NOMO-1 (cell line): ENCODE measurements around the gene PLPPR1.
"Not testable (repeated sequence)": the region's sequence is repeated elsewhere in the genome, so short reads cannot be mapped to it uniquely, and the experiment has no call there.

Experiments
- DNase-seq, 2 experiments: peaks; one replicate each; lab custom pipeline; 2025; ENCODE audit not compliant: unreplicated experiment in 2 of 2; lab: John Stamatoyannopoulos, UW

Gene PLPPR1

DNA sequence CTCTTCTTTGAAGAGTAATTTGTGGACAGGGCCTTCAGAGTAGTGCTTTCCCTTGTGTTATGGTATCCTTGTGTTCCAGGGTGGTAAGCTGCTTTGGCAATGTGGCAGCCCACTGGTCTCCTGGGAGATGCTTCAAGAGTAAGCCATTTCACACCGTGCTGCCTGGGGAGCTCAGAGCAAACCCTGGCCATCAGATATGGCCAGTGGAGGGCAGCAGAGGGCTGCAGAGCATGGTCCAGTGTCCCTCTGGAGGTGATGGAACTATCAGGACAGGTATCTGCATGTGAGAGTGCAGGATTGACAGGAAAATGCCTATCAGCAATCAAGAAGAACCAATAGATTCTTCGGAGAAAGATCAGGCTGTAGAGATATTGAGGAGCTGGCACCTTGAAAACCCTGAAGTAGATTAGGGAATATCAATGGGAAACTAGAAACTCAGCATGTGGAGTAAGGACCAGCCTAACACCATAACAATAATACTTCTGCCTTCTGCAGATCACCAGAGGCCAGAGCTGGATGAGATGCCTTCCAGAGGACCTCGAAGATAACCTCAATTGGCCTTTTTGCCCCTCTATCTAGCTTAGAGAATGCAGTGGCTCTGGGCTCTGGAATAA, 90.8 kb downstream of the PLPPR1 start:
- peak in 1 of 2 experiments; percentile 4 for DNase-seq

DNA sequence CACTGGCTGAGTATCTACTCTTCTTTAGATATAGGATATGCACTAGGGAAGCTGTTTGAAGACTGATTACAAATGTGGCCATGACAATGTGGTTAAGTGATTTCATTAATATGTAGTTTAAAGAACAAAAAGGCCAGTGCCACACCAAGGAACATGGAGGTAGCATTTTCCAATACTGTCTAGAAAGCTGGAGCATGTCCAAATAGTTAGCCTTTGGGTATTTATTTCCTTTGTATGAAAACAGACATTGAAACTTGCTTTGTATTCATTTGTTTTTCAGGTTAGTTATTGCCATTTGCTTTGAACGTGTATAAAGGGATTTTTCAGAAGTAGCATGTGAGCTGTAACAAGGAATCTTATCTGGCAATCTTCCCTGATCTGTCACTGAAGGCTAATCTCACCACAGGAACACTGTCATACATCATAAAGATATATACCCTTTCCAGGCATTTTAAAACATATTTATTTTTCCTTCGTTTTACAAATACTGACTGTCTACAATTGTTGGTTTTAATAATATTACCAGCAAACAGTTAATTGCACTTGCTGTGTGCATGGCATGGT, 93.4 kb downstream of the PLPPR1 start:
- DNase-seq: no peak

DNA sequence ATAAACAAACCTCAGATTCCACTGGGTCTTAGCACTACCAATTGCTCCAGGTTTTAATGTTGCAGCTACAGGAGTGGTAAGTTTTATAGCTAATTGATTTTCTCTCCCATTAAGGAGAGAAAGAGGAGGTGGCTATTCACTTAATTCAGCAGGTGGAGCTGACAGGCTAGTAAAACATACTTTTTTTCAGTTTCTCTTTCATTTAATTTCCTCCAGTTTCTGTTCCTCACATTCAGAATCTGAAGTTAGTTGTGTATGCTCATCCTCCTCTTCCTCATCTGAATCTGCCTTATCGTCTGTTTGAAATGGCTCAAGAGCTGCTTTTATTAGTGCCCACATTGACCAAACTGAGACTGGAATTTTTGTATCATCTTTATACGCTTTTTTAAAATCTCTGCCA, 98.0 kb downstream of the PLPPR1 start:
- DNase-seq: peak; percentile 2 to 59

DNA sequence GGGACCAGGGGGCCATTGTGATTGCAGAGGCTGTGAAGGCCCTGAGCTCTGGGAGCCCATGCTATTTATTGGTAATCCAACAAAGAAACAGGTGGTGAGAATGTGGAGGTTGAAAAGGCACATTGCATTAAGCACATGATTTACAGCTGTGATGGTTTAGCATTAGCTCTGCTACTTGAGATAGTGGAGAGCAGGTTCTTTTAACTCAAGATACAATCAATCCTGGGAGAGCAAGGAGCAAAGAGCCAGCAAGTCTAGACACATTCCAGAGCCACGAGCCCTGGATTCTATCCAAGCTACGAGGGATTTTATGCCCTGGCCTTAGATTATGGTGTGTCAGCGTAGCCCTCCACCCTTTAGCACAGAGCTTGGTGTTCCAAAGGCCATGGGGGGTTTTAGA, 98.8 kb downstream of the PLPPR1 start:
- DNase-seq: not testable (repeated sequence)

DNA sequence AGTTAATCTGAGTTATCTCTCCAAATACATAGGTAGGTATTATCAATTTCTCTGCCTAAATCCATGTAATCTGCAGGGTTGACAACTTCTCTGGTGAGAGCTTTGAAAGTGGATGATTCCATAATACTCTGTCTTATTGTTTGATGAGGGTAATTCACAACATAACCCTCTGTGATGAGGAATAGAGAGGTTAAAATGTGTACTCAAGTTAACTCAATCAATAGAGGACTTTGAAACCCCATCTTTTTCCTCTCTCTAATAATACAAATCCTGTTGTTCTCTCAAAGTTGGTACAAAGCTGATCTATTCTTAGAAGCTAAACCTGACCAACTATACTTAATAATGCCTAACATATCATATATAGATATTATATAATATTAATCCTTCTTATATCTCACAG, 100.1 kb downstream of the PLPPR1 start:
- DNase-seq: no peak

DNA sequence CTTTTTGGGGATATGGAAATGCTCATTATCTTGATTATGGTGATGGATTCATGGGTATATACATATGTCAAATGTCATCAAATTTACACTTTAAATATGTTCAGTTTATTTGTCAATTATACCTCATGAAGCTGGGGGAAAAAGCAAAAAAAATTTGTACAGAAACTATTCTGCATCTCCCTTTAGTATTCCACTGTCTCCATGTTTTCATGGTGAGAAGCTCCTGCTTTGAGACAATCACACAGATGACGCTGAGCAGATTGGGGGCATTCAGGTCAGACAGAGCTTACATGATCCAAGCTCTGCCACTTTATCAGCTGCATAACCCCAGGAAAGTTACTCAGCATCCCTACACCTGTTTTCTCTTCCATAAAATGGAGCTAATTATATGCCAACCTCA, 101.5 kb downstream of the PLPPR1 start:
- no peak for DNase-seq

DNA sequence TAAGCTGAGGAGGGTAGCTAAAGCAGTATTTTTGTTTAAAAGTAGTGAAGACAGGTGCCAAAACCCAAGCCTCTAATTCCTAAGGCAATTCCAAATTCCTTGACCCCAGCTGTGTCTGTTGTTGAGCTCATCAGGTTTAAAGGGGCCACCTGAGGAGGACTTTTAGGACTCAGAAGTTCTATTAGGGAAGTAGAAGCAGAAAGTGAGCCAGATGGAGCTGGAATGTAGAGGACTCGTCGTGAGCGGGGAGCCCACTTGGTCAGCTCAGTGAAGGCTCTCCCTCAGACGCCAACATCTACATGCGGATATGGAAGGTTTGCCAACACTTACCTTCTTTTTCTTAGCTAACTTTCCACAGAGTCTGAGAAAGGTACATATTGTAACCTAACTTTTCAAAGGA, 102.8 kb downstream of the PLPPR1 start:
- DNase-seq: no peak

DNA sequence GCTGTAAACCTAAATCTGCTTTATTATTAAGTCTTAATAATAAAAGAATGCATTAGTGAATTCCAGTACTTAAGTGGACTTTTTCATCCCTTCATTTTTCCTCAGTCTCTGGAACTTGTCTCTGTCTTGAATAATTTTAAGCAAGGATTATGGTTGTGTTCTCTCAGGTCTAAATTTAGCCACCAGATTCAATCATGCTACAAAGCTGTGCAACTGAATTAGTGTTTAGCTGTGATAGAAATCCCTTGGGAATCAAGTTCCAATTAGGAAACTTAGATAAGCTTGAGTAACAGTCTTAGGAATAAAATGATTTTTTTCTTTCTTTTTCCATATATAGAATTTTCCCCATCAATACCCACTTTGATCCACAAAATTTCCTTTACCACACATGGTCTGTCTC, 104.3 kb downstream of the PLPPR1 start:
- no peak for DNase-seq

DNA sequence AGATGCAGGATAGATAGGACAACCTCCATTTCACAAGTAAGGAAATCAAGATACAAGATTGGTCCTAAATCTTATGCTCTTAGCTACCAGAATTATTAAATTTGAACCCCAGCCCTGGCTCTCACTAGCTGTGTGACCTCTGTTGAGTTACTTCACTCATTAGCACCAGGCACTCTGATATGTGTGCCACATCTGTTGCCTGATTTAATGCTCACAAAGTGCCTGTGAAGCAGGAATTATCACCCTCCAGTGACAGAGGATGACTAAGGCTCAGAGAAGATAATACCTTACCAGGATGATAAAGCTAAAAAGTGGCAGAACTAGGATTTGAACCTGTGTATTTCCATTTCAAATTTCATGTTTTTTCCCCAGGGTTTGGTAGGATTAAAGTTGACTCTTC, 110.0 kb downstream of the PLPPR1 start:
- DNase-seq: no peak

DNA sequence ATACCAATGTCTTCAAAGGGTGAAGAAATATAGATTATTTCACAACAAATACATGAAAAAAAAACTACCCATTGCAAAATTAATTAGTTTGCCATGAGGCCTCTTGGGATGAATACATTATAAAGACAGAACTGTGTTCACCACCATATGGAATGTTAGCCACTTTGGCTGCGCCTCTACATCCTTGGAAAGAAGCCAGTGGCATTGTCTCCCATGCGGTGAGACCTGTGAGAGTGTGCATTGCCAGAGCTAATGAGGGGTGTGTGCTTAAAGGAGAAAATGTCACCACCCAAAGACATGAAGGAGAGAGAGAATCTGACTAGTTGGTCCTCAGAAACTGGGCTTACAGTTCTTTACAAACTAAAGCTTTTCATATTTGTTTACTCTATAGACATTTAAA, 110.6 kb downstream of the PLPPR1 start:
- no peak for DNase-seq

DNA sequence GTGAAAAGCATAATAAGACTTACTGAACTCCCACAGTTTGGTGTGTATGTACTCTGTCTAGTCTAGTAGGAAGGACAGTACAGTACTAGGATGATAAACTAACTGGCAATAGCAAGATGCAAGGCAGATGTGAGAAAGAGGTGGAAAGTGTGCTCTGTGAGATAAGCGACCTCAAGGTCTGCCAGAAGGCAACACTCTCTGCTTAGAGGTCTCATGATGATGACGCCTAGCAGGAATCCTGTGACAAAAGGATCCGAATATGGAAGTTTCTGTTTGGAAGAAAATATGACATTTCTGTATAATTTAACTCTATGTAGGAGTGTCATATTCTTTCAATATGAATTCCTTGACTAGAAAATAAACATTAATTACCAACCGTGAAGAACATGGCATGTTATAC, 112.2 kb downstream of the PLPPR1 start:
- no peak for DNase-seq

DNA sequence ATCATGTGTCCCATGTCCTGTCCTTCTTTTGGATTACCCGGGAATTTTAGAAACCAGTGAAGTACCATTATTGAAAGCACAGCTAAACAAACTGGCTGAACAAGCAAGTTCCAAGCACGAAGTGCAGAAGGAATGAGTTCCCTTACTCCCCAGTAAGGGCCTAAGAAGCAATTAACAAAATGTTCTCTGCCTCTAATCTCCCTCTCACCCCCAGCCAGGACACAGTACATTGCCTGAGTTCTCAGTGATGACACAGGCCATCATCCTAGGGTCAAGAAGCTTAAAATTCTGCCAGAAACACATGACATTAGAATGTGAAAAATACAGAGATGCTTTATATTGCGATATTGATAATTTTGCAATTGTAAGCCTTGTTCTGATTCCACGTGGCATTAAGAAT, 118.0 kb downstream of the PLPPR1 start:
- no peak for DNase-seq

DNA sequence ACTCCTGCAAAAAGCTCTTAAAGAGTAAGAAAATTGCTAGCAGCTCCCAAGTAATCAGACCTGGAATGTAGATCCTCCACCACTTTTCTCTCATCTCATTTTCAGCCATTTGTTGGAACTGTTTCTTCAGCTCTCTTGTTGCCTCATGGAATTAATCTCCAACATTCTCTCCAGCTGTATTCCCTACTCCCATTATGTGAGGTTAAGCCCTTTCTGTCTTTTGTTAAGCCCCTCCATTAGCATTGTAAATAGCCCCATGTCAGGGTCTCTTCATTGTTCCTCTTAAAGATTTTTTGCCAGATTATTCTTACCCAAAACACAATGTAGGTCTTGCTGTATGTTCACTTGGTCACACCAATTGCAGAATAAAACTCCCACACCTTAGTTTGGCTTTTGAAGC, 119.8 kb downstream of the PLPPR1 start:
- DNase-seq: no peak

DNA sequence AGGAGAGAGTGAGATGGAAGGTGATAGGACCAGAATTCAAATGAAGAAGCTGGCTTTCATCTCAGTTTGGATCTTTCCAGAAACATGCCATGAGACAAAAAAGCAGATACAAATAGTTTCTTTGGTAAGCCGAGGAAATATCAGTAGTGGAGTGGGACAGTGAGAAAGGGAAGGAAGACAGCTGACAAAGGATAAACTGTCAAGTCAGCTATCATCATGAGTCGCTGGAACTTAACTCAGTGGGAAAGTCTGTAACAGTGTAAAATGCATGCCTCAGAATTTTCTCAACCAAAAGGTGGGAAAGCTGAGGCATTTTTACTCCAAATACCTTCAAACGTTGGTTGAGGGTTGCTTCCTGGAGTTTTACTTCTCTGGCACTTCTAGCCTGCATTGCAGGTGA, 129.8 kb downstream of the PLPPR1 start:
- no peak for DNase-seq

DNA sequence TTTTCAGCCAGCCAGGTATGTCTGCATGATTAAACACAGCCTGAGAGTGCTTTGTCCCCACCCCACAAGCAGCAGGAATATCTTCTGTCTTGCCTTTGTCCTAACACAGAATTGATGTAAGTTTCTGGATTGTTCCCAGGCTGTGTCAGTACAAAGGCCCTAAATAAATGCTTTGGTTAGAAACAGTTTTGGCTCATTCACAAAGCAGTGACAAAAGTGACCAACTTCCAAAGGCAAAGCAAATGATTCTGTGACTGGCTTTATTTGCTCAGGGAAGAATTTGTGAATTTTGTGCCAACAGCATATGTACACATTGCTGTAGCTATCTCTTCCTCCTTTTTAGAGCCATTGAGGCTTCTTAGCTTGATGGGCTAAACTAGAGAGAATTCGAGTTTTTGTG, 133.7 kb downstream of the PLPPR1 start:
- DNase-seq: no peak

DNA sequence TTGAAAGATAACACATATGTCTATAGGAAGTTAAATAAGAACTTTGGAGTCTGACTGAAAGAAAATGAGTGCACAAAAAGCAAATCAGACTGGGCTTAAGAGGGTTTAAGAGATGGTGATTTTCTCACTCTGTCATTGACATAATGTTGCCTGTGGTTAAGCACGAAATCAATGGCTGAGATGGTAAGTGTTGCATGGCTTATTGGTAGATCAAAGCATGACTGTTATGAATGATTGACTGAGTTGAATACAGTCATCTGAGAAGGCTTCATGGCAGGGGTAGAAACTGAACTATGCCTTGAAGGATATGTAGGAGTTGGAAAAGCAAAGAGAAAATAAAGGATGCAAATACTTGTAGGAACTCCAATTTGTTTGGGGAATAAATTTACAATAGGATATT, 136.6 kb downstream of the PLPPR1 start:
- no peak for DNase-seq

DNA sequence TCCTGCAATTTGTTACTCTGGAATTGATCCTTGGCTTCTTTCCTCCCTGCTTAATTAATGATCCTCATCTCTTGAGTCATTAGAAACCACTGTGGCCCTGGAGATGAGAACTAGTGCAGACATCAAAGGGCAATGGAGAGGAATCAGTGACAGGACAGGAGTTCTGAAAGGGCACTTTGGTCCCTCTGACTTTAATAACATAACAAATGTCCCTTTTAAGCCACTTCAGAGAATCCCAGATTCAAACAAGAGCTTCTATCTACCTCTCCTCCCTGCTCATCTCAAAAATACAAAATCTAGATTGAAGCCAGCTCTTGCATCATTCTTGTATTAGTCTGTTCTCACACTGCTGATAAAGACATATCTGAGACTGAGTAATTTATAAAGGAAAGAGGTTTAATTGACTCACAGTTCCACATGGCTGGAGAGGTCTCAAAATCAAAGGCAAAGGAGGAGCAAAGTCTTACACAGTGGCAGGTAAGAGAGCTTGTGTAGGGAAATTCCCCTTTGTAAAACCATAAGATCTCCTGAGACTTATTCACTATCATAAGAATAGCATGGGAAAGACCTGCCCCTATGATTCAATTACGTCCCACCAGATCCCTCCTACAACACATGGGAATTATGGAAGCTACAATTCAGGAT, 139.1 kb downstream of the PLPPR1 start:
- no peak for DNase-seq

DNA sequence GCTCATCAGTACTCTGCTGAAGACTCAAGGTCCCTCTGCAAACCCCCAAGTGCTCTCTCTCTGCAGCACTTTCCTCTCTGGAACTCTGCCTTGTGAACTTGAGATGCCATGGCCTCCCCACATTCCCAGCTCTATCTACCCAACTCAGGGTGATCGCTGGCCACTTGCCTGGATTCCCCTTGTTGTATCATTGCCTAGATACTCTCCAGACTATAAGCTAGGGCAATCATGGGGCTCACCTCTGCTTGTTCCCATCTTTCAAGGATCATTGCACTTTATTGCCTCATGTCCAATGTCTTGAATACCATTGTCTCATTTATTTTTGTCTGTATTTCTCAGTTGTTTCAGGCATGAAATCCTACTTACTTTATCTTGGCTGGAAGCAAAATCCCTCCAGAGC, 144.1 kb downstream of the PLPPR1 start:
- DNase-seq: no peak

DNA sequence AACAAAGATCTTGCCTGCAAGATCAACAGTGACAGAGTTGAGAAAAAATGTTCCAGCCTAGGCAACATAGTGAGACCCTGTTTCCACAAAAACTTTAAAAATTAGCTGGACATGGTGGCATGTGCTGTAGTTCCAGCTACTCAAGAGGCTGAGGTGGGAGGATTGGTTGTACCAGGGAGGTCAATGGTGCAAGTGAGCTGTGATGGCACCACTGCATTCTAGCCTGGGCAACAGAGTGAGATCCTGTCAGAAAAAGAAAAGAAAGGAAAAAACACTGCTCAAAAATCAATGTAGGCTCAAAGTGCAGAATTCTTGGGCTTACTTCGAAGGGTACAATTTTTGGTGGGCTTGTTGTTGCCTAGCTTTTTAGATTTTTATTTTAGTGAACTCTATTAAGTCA, 145.4 kb downstream of the PLPPR1 start:
- no peak for DNase-seq

DNA sequence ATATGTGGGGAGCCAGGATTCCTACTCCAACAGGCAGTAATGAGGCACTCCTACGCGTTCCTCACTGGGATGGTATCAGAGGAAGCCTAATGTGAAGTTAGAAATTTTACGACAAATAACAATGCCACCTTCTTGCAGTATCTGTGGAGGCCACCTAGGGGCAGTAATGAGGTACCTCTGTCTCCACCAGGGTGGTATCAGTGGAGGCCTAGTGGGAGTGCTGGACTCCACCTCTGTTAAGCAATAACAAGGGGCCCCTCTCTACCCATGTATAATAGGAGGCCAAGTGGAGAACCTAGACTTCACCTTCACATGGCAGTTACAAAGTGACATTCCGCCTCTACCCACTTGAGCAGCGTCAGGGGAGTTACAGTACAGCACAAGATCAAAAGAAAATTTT, 147.9 kb downstream of the PLPPR1 start:
- no peak for DNase-seq

DNA sequence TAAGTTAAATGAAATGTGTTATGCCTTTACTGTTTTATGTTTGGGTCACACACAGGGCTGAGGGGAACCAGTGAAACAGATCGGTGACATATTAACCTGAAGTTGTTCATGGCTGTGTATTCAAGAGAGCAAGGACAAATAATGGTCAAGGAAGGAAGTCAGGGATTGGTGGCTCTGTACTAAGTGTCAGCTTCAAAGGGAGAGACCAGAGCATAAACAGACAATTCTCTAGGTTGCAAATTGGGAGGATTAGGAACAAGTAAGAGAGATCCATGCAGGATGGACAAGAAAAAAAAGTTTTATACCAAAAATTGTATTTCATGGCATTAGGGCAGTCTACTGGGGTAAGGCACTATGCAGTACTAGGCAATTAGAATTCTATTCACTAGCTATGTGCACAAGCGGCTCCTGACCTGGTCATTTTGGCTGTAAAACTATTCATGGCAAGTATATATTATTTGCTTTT, 156.3 kb downstream of the PLPPR1 start:
- no peak for DNase-seq

DNA sequence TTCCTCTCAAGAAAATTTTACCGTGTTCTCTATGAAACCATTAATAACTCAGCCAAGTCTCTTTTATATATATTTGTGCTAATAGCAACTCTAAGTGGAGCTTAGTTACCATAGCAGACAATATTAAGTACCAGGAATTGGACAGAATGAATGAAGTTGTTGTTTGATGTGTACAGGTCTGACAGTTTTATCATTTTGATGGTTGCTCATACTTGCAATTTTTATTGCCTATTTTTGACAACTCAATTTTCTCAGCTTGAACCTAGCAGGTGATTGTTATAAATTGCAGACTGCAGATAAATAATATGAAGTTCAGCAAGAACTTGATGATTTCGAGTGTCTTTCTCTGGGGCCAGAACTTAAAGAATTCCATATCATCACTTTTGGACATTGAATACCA, 163.2 kb downstream of the PLPPR1 start:
- no peak for DNase-seq

DNA sequence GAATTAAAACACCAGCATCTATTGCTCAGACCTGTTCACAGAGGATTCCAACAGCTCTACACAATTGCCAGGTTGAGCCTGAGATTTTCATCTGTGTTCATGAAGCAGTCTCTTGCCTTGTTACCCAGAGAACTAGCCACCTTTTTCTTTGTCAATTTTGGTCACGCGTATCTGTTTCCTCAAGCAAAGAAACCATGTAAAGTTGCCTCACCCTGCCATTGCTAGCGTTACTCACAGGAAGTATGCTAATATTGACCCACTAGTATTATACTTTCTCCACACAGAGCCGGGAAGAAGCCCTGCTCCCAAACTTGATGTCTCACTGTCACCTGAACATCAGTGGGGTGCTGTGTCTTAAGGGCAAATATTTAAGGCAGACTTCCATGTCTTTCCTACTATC, 168.5 kb downstream of the PLPPR1 start:
- DNase-seq: no peak
